ENCODE data around the gene ZNF638. TPM values are rescaled to one million over a fixed set of nuclear protein-coding genes. Genes with fewer than 3 reads are reported as not detected.

ZNF638 gene
- total RNA-seq, 2 experiments from 2014 or later = 65.5 to 68.2 TPM

- Mint-ChIP-seq H3K4me1 (no peaks in the 10 kb centered on the region), H3K4me3 (no peak overlapping the region), H3K27ac (no peak overlapping the region), H3K27me3 (peaks cover 17% of the 10 kb centered on the region), H3K36me3 (no peaks in the 10 kb centered on the region), H3K9me3 (no peaks in the 10 kb centered on the region)
- no peak for DNase-seq
Observed at GRCh38 chr2:71474116-71474743, 142.6 kb downstream of the ZNF638 start.

DNA sequence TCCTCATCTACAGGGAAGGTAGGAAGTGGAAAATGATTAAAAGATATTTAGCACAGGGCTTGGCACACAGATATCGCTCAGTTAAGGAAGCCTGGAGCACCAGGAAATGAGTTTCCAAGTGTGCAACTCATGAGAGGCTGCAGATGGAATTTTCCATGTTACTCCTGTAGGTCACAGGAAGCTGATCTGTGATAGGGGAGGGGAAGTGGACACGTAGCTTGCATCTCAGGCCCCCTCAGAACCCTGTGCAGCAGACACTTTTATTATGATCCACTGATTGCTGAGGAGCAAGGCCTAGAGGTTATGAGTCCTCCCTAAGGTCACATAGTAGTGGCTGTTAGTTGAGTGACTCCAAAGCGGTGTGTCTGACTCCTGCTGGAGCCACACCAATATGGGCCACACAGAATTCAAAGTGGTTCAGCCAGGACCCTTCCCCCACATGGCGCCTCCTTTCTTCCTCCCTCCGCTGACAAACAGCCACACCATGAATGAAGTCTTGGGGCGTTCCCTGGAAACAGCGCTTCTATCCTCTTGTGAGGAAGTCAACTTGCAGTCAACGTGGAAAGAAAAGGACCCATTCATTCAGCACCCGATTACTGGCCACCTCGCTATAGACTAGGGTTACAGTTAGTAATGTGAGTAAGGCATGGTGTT, 143.3 kb downstream of the ZNF638 start:
- Mint-ChIP-seq H3K27ac (no peak overlapping the region), H3K9me3 (no peaks in the 10 kb centered on the region), H3K4me3 (no peak overlapping the region), H3K27me3 (peaks cover 14% of the 10 kb centered on the region), H3K4me1 (no peaks in the 10 kb centered on the region), H3K36me3 (no peaks in the 10 kb centered on the region)
- no peak for DNase-seq

- H3K9me3 Mint-ChIP-seq = no peaks in the 10 kb centered on the region
- H3K4me3 Mint-ChIP-seq = no peak overlapping the region
- peaks cover 6% of the 10 kb centered on the region for H3K27me3 Mint-ChIP-seq
- DNase-seq = no peak
- no peak overlapping the region for H3K27ac Mint-ChIP-seq
- H3K36me3 Mint-ChIP-seq = no peaks in the 10 kb centered on the region
- H3K4me1 Mint-ChIP-seq = no peaks in the 10 kb centered on the region
Observed at GRCh38 chr2:71476495-71476894, 144.9 kb downstream of the ZNF638 start.

GRCh38 chr2:71477231-71477691, 145.7 kb downstream of the ZNF638 start:
- H3K9me3 Mint-ChIP-seq = no peaks in the 10 kb centered on the region
- H3K36me3 Mint-ChIP-seq = no peaks in the 10 kb centered on the region
- no peak for DNase-seq
- H3K27ac Mint-ChIP-seq = no peak overlapping the region
- H3K27me3 Mint-ChIP-seq = peaks cover 6% of the 10 kb centered on the region
- H3K4me3 Mint-ChIP-seq = no peak overlapping the region
- H3K4me1 Mint-ChIP-seq = no peaks in the 10 kb centered on the region

- Mint-ChIP-seq H3K36me3 (no peaks in the 10 kb centered on the region), H3K27me3 (peaks cover 3% of the 10 kb centered on the region), H3K27ac (no peak overlapping the region), H3K9me3 (no peaks in the 10 kb centered on the region), H3K4me1 (no peaks in the 10 kb centered on the region), H3K4me3 (no peak overlapping the region)
- DNase-seq = no peak
Observed at GRCh38 chr2:71478806-71479205, 147.2 kb downstream of the ZNF638 start.

- no peak overlapping the region for H3K27ac Mint-ChIP-seq
- H3K4me1 Mint-ChIP-seq = no peaks in the 10 kb centered on the region
- no peaks in the 10 kb centered on the region for H3K9me3 Mint-ChIP-seq
- no peak for DNase-seq
- H3K27me3 Mint-ChIP-seq = no peaks in the 10 kb centered on the region
- no peaks in the 10 kb centered on the region for H3K36me3 Mint-ChIP-seq
- no peak overlapping the region for H3K4me3 Mint-ChIP-seq
Observed at GRCh38 chr2:71479261-71479660, 147.7 kb downstream of the ZNF638 start.

DNA sequence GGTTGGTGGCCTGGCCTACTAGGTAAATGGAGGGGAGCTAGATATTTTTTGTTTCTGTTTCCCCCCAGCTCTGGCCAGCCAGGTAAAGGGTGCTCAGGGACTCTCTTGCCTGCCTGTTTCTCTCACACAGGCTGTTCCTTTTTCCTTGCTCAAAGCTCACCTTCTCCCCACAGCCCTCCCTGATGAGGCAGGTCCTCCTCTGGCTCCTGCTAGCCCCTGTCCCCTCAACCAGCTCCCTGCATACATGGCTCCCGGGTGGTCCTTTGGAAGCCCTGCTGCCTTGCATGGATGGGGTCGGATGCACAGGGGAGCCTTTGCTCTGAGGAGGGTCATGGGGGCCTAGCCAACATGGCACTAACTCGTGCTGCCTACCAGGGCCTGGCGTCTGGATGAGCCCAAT, 149.5 kb downstream of the ZNF638 start:
- Mint-ChIP-seq H3K27me3 (no peaks in the 10 kb centered on the region), H3K9me3 (no peaks in the 10 kb centered on the region), H3K36me3 (no peaks in the 10 kb centered on the region), H3K4me3 (no peak overlapping the region), H3K27ac (no peak overlapping the region), H3K4me1 (no peaks in the 10 kb centered on the region)
- no peak for DNase-seq

DNA sequence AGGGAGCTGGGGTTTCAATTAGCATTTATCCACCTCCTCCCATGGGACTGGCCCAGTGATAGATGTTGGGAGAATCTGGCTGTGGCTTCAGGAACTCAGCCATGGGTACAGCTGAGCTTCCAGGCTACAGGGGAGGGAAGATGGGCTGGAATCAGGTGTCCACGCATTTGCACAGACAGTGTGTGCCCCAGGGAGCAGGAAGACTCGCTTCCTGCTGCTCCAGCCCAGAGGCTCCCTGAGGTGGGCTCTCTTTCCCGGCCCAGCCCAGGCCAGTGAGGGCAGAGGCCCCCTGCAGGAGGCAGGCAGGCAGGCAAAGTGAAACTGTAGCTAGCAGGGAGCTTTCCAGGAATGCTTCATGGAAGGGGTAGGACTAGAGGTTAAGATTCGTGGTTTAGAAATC, 150.5 kb downstream of the ZNF638 start:
- no peak for DNase-seq
- H3K9me3 Mint-ChIP-seq = no peaks in the 10 kb centered on the region
- H3K27me3 Mint-ChIP-seq = no peaks in the 10 kb centered on the region
- H3K4me1 Mint-ChIP-seq = no peaks in the 10 kb centered on the region
- no peaks in the 10 kb centered on the region for H3K36me3 Mint-ChIP-seq
- H3K27ac Mint-ChIP-seq = no peak overlapping the region
- no peak overlapping the region for H3K4me3 Mint-ChIP-seq

DNA sequence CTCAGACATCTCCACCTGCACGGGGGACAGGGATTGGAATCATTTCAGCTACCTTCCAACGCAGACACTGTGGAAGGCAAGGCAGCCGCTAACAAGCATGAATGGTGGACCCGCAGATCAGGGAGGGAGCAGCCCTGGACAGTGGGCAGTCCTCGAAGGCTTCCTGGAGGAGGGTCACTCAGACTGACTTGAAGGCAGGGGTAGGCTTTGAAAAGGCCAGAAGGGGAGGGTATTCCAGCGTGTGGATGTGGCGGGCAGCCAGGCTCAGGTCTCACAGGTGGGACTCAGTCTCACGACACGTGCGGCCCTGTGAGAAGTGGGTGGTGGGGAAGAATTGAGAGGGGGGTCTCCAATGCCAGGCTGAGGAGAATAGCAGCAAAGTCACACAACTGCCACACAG, 151.7 kb downstream of the ZNF638 start:
- DNase-seq = no peak
- H3K36me3 Mint-ChIP-seq = no peaks in the 10 kb centered on the region
- no peaks in the 10 kb centered on the region for H3K4me1 Mint-ChIP-seq
- H3K4me3 Mint-ChIP-seq = no peak overlapping the region
- no peak overlapping the region for H3K27ac Mint-ChIP-seq
- no peaks in the 10 kb centered on the region for H3K9me3 Mint-ChIP-seq
- no peaks in the 10 kb centered on the region for H3K27me3 Mint-ChIP-seq

DNA sequence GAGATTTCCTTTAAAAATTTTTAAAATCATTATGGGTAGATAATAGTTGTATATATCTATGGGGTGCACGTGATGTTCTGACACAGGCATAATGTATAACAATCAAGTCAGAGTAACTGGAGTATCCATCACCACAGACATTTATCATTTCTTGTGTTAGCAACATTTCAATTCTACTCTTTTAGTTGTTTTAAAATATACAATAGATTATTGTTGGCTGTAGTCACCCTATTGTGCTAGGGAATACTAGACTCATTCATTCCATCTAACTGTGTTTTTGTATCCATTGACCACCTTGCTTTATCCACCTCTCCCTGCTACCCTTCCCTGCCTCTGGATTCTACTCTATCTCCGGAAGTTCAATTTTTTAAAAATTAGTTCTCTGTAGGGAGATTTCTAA, 152.8 kb downstream of the ZNF638 start:
- Mint-ChIP-seq H3K4me3 (no peak overlapping the region), H3K4me1 (no peaks in the 10 kb centered on the region), H3K27ac (no peak overlapping the region), H3K9me3 (no peaks in the 10 kb centered on the region), H3K27me3 (no peaks in the 10 kb centered on the region), H3K36me3 (no peaks in the 10 kb centered on the region)
- DNase-seq = no peak

Other genes with a start within 250 kb of the ZNF638 start
- 10 to 100 TPM; 10.6 TPM for gene MCEE, start 201.6 kb upstream of the ZNF638 start, total RNA-seq
- 10 to 100 TPM; 69.5 to 74.2 TPM for gene MPHOSPH10, start 201.1 kb upstream of the ZNF638 start, total RNA-seq
- gene PAIP2B, start 104.7 kb upstream of the ZNF638 start, total RNA-seq = 1 to 10 TPM; 2.4 TPM
- 1 to 10 TPM; 4.3 to 5.5 TPM for gene DYSF, start 121.8 kb downstream of the ZNF638 start, total RNA-seq